ENCODE results near the gene HOXD10. TPM values are rescaled to one million over a fixed set of nuclear protein-coding genes. Genes with fewer than 3 reads are reported as not detected.

Gene HOXD10
- total and polyA plus RNA-seq, 9 of the 15 experiments (the other 6 are each of a cell fraction or from before 2014, with no cell fraction given): not detected

GRCh38 chr2:176123411-176124109 lies 7.0 kb downstream of the HOXD10 start:
- ATAC-seq: no peak
- Histone ChIP-seq H3K9ac (ENCODE audit: insufficient read depth in 1 of 2, low read depth in 2 of 2, low read length in 2 of 2) (no peak overlapping the region), H3K4me3 (no peak overlapping the region), H3K27me3 (ENCODE audit: control insufficient read depth in 2 of 2, insufficient read depth in 2 of 2, low read length in 2 of 2) (peaks cover 69 to 71% of the 10 kb centered on the region in 2 experiments), H2AFZ (ENCODE audit: low read depth, low read length) (no peak overlapping the region), H3K9me3 (replicated peaks; ENCODE audit: control insufficient read depth, insufficient read depth, low read depth, low read length) (no peaks in the 10 kb centered on the region), H3K79me2 (ENCODE audit: control insufficient read depth, insufficient read depth, low read length) (no peaks in the 10 kb centered on the region), H3K4me2 (ENCODE audit: insufficient read depth, low read length) (no peak overlapping the region), H3K36me3 (ENCODE audit: control insufficient read depth, insufficient read depth, low read length) (no peaks in the 10 kb centered on the region), H3K27ac (ENCODE audit: extremely low read depth, low read depth, low read length) (no peak overlapping the region), H4K20me1 (replicated peaks; ENCODE audit: control insufficient read depth, insufficient read depth, low read length) (0 out of 2 replicates have a peak, but pooled peaks cover 6% of the 10 kb centered on the region), H3K9me1 (ENCODE audit: control insufficient read depth, insufficient read depth, low read length) (no peaks in the 10 kb centered on the region), H3K4me1 (replicated peaks in 1 of 2; ENCODE audit: control insufficient read depth in 2 of 2, insufficient read depth in 2 of 2, low read length in 2 of 2) (peaks cover 0 to 19% of the 10 kb centered on the region in 2 experiments; a peak in 2 of 5 replicates)
- WGBS (ENCODE audit: insufficient coverage, low coverage, missing lambda C conversion rate): 8% methylated on average over 39 of the region's 40 CpGs
- in situ Hi-C loops (cut with MboI): no loop called here
- TF ChIP-seq EZH2 (IDR thresholded peaks at IDR 0.05; ENCODE audit: borderline replicate concordance, low read depth, low read length): peak; percentile 82; the same call in 1 of the 2 replicates
- no peak for TF ChIP-seq ZNF518B (CRISPR knock-in tag; IDR thresholded peaks at IDR 0.05)
- FAIRE-seq: no peak
- BruUV-seq (replicated peaks): no TSS peak
- ChIA-PET CTCF (ENCODE audit: low intra/inter-chr PET ratio) (interaction anchor here (1.1 kb wide), 1 partner anchor 1024 kb away, joined by 3 read pairs; no protein-coding TSS in a partner anchor), POLR2A (interaction anchor here (0.6 kb wide), 1 partner anchor 1470 kb away, joined by 3 read pairs; no protein-coding TSS in a partner anchor)
- intact Hi-C loops (cut with micrococcal nuclease): no loop called here
- no peak for DNase-seq (ENCODE audit: extremely low read depth in 1 of 4, low spot score in 3 of 4)
